Neural progenitor cell (in vitro differentiated cells): Measurements from ENCODE around the gene LTN1.

Experiments used
- CTCF ChIP-seq: fragments of 200-600 bp; sonication (generic); IDR thresholded peaks from 2 replicates; pipeline ENCODE4 v1.5.1; 2017; ENCODE audit warnings: antibody characterized with exemption, mild to moderate bottlenecking
- EZH2 ChIP-seq: fragments of 200-600 bp; sonication (generic); IDR thresholded peaks from 2 replicates; pipeline ENCODE4 v1.6.1; 2017; ENCODE audit warnings: antibody characterized with exemption, mild to moderate bottlenecking, moderate library complexity

DNA sequence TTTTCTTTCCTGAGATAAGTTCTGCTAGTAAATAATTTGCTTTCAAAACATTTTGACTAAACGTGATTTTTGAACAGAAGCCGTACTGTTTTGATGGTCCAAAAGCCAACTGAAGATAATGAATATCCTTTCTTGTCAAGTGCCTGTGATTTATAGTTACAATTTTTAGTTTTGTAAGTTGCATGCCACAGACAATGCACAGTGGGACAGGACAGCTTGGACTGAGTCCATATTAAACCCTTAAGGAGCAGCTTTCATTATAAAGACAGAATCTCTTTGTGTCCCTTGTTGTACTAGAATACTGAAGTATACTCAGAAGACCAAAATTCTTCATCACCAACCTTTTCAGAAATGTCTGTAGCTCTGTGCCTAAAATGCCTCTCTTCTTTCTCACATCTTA is 92.2 kb downstream of the LTN1 start:
- TF ChIP-seq CTCF (no peak), EZH2 (no peak)
